Natural killer cell (primary cell): ENCODE data around the gene CLEC4E. TPM values are rescaled to one million over a fixed set of nuclear protein-coding genes. Genes with fewer than 3 reads are reported as not detected.
A peak's percentile ranks its signal among the peaks of the same experiment; 100 is the strongest.
"Not testable (repeated sequence)": the region's sequence is repeated elsewhere in the genome, so short reads cannot be mapped to it uniquely, and the experiment has no call there.

Source experiments
- ATAC-seq, 3 donors: fragments of 150-1000 bp in 2 of 3; fragments of 200-7000 bp in 1 of 3; cut with Tn5 transposase; 1 replicate in 1 of 3; 2 replicates in 2 of 3; pipeline ENCODE4 v1.10.0; 2021; ENCODE audit warnings: mild to moderate bottlenecking in 2 of 3, moderate library complexity in 2 of 3
- DNase-seq, 2 donors: peaks; one replicate each; pipeline versions ENCODE4 v3.0.0 to v3.0.0-alpha.2; 2013 to 2021; ENCODE audit warnings: mixed read lengths in 1 of 2
- H3K27ac ChIP-seq: one replicate; pipeline ENCODE4 v1.5.1; 2013; ENCODE audit warnings: mild to moderate bottlenecking, low read length
- H3K27me3 ChIP-seq: one replicate; pipeline ENCODE4 v1.6.1; 2013; ENCODE audit warnings: low read length; ENCODE audit not compliant: control insufficient read depth, insufficient read depth
- H3K36me3 ChIP-seq: one replicate; pipeline ENCODE4 v1.6.1; 2013; ENCODE audit warnings: low read length; ENCODE audit not compliant: control insufficient read depth, insufficient read depth
- H3K4me1 ChIP-seq: one replicate; pipeline ENCODE4 v1.6.1; 2013; ENCODE audit warnings: low read length; ENCODE audit not compliant: control insufficient read depth, insufficient read depth
- H3K4me3 ChIP-seq: one replicate; pipeline ENCODE4 v1.5.1; 2013; ENCODE audit warnings: low read length
- H3K9me3 ChIP-seq: one replicate; pipeline ENCODE4 v1.6.1; 2013; ENCODE audit warnings: low read length; ENCODE audit not compliant: control insufficient read depth, insufficient read depth
- H3K27ac Mint-ChIP-seq, 2 donors: one replicate each; pipeline ENCODE4 v1.8.0; 2022; ENCODE audit warnings: mild to moderate bottlenecking in 2 of 2, mixed read lengths in 2 of 2, moderate library complexity in 1 of 2
- H3K27me3 Mint-ChIP-seq, 2 donors: one replicate each; pipeline ENCODE4 v1.8.0; 2022; ENCODE audit warnings: low read depth in 2 of 2, mixed read lengths in 2 of 2
- H3K36me3 Mint-ChIP-seq: one replicate; pipeline ENCODE4 v1.8.0; 2022; ENCODE audit warnings: mixed read lengths
- H3K4me1 Mint-ChIP-seq, 2 donors: one replicate each; pipeline ENCODE4 v1.8.0; 2022; ENCODE audit warnings: mixed read lengths in 2 of 2
- H3K4me3 Mint-ChIP-seq: one replicate; pipeline ENCODE4 v1.8.0; 2022; ENCODE audit warnings: mild to moderate bottlenecking, moderate library complexity, mixed read lengths
- H3K9me3 Mint-ChIP-seq, 2 donors: one replicate each; pipeline ENCODE4 v1.8.0; 2022; ENCODE audit warnings: mixed read lengths in 2 of 2
- CTCF ChIP-seq: fragments of 200-600 bp; IDR thresholded peaks from one replicate; pipeline ENCODE4 v1.8.0; 2022; ENCODE audit warnings: antibody characterized with exemption
- WGBS: methylation state at CpG from one replicate; pipeline ENCODE4 v1.1.7; 2013; ENCODE audit warnings: missing lambda C conversion rate; ENCODE audit not compliant: insufficient coverage; 5-methylcytosine and 5-hydroxymethylcytosine counted together
- intact Hi-C: fragments of 100-400 bp; cut with micrococcal nuclease; formaldehyde crosslinking; loops from one replicate; pipeline ENCODE4 v1.14.2; 2022
- total RNA-seq, 4 donors: library from RNA; stranded (reverse); fragments of 120-200 nt in 1 of 4; gene quantifications; one replicate each; pipeline versions ENCODE4 v1.2.3 to v1.2.4, GENCODE V29; 2013 to 2022

Gene CLEC4E
- total RNA-seq = 1 to 10 TPM in 2 of 3 donors, not detected in 1; 3.3 to 9.1 TPM
- total RNA-seq (2013) = 1.2 TPM

GRCh38 chr12:8540831-8541230 is at the start of gene CLEC4E:
Gene CLEC4E (minus strand): TSS chr12:8540905. CDS start chr12:8540797, 108 bp downstream.
- not testable (repeated sequence) for H3K9me3 Mint-ChIP-seq, H3K36me3 ChIP-seq, DNase-seq, H3K27me3 ChIP-seq, H3K4me3 Mint-ChIP-seq, H3K27ac Mint-ChIP-seq, H3K4me1 ChIP-seq, H3K4me3 ChIP-seq, H3K9me3 ChIP-seq, H3K36me3 Mint-ChIP-seq, H3K4me1 Mint-ChIP-seq, H3K27ac ChIP-seq
- 17% methylated on average over 1 of the region's 4 CpGs for WGBS
- ATAC-seq = peak in 1 of 3 donors; percentile 53
- H3K27me3 Mint-ChIP-seq = peaks cover 12 to 36% of the 10 kb centered on the region in 2 donors
- intact Hi-C loops = loop anchor here (10.0 kb wide), 1 partner anchor 504 kb away; no protein-coding TSS in a partner anchor

- Histone ChIP-seq H3K36me3 (no peaks in the 10 kb centered on the region), H3K9me3 (no peaks in the 10 kb centered on the region), H3K27ac (no peak overlapping the region), H3K4me3 (no peak overlapping the region), H3K27me3 (no peaks in the 10 kb centered on the region), H3K4me1 (no peaks in the 10 kb centered on the region)
- Mint-ChIP-seq H3K27ac (no peak overlapping the region), H3K4me1 (no peaks in the 10 kb centered on the region), H3K27me3 (peaks cover 0 to 6% of the 10 kb centered on the region in 2 donors), H3K36me3 (no peaks in the 10 kb centered on the region), H3K4me3 (no peak overlapping the region), H3K9me3 (no peaks in the 10 kb centered on the region)
- intact Hi-C loops = no loop called here
- ATAC-seq = no peak
- no peak for TF ChIP-seq CTCF
- no peak for DNase-seq
- WGBS = 96% methylated on average over 7 of the region's 7 CpGs
Measured at GRCh38 chr12:8589679-8590078, 49.0 kb upstream of the CLEC4E start.

GRCh38 chr12:8584478-8584877 is 43.8 kb upstream of the CLEC4E start:
- H3K27ac Mint-ChIP-seq, H3K9me3 ChIP-seq, H3K36me3 ChIP-seq, H3K27me3 ChIP-seq, H3K4me1 ChIP-seq, H3K27me3 Mint-ChIP-seq, ATAC-seq, H3K36me3 Mint-ChIP-seq, H3K4me3 Mint-ChIP-seq, DNase-seq, H3K4me1 Mint-ChIP-seq, intact Hi-C loops, H3K9me3 Mint-ChIP-seq, H3K27ac ChIP-seq, H3K4me3 ChIP-seq: not testable (repeated sequence)
- WGBS = 94% methylated on average over 13 of the region's 13 CpGs

GRCh38 chr12:8584004-8584403 is 43.3 kb upstream of the CLEC4E start:
- Histone ChIP-seq H3K36me3 (no peaks in the 10 kb centered on the region), H3K4me1 (no peaks in the 10 kb centered on the region), H3K9me3 (no peaks in the 10 kb centered on the region), H3K27me3 (no peaks in the 10 kb centered on the region), H3K27ac (no peak overlapping the region), H3K4me3 (no peak overlapping the region)
- no peak overlapping the region for H3K4me3 Mint-ChIP-seq
- 60% methylated on average over 4 of the region's 7 CpGs for WGBS
- H3K27me3 Mint-ChIP-seq = peaks cover 6% of the 10 kb centered on the region in 2 donors
- ATAC-seq (no peak), DNase-seq (no peak)
- intact Hi-C loops = no loop called here
- no peak overlapping the region for H3K27ac Mint-ChIP-seq
- TF ChIP-seq CTCF = no peak
- H3K4me1 Mint-ChIP-seq = no peaks in the 10 kb centered on the region
- no peaks in the 10 kb centered on the region for H3K9me3 Mint-ChIP-seq
- H3K36me3 Mint-ChIP-seq = no peaks in the 10 kb centered on the region
